D341Med (cell line): ENCODE results near the gene PDZRN4.
A peak's percentile ranks its signal among the peaks of the same experiment; 100 is the strongest.
"Not testable (repeated sequence)": the region's sequence is repeated elsewhere in the genome, so short reads cannot be mapped to it uniquely, and the experiment has no call there.

Experiments used
- DNase-seq: peaks from one replicate; pipeline ENCODE4 v3.0.0; 2012; ENCODE audit warnings: low spot score

The PDZRN4 gene

GRCh38 chr12:41217727-41218126, 29.6 kb downstream of the PDZRN4 start:
- no peak for DNase-seq

DNA sequence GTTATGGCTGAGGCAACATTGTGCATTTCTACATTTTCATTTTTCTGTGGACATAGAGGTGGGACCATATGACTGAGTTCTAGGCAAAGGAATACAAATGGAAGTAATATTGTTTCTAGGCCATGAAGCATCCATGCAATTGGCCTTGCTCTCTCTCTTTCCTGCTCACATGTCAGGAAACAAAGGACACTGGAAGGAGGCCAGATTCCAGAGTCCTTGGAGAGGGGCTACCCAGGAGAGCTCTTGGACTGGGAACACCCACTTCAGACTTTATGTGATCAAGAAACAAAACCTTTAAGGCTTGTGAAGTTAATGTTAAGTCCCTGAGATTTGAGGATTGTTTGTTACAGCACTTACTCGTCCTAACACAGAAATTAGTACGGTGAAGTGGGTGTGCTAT, 32.8 kb downstream of the PDZRN4 start:
- DNase-seq, result no peak

- DNase-seq, result no peak
These were observed 33.4 kb downstream of the PDZRN4 start for GRCh38 chr12:41221491-41221890.

- DNase-seq, result no peak
These were observed 35.5 kb downstream of the PDZRN4 start for GRCh38 chr12:41223600-41223999.

- no peak for DNase-seq
These were observed 35.9 kb downstream of the PDZRN4 start for GRCh38 chr12:41224066-41224465.

DNA sequence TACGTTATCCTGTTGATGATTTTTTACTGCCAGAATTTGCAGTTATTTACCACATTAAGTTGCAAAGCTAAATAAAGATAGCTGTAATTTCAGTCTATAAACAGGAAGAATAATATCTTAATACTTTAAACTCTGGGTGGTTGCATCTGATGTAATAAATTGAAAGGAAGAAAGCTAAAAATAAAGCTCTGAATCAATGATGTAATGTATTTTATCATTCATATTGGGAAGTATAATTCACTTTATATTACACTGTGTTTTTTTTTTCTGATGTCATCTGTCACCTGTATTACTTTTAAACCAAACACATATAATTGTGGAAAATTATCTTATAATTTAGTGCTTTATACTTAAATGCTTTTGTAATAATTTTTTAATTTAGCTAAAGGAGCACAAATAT, 37.1 kb downstream of the PDZRN4 start:
- no peak for DNase-seq

GRCh38 chr12:41228066-41228820, 40.1 kb downstream of the PDZRN4 start:
- DNase-seq, result no peak

GRCh38 chr12:41230756-41231155, 42.6 kb downstream of the PDZRN4 start:
- no peak for DNase-seq

DNA sequence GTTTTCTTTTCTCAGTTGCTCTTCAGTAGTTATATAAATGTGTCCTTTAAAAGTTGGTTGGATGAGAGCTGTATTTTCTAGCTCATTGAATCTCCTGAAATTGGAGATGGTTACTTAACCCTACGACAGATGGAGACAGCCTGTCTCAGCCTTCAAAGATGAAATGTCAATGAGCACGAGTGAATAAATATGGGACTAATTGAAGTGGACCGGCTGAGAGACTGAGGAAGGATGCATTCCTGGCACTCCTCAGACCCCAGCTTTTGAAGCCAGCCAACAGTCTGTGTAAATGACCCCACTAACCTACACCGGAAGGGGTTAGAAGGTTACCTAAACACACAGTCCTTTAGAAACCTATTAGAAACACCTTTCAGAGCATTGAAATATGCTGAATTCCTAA, 46.6 kb downstream of the PDZRN4 start:
- no peak for DNase-seq

GRCh38 chr12:41242603-41243002, 54.5 kb downstream of the PDZRN4 start:
- DNase-seq, result no peak

- no peak for DNase-seq
These were observed 60.3 kb downstream of the PDZRN4 start for GRCh38 chr12:41248391-41248790.

- no peak for DNase-seq
These were observed 62.6 kb downstream of the PDZRN4 start for GRCh38 chr12:41250748-41251147.

GRCh38 chr12:41254004-41254914, 66.1 kb downstream of the PDZRN4 start:
- DNase-seq, result no peak

DNA sequence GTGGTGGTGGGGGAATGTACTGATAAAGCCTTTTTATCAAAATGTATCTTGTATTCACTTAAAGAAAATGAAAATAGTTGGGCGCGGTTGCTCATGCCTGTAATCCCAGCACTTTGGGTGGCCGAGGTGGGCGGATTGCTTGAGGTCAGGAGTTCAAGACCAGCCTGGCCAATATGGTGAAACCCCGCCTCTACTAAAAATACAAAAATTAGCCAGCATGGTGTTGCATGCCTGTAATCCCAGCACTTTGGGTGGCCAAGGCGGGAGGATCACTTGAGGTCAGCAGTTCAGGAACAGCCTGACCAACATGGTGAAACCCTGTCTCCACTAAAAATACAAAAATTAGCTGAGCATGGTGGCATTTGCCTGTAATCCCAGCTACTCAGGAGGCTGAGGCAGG, 75.1 kb downstream of the PDZRN4 start:
- DNase-seq, result not testable (repeated sequence)

- DNase-seq, result no peak
These were observed 76.2 kb downstream of the PDZRN4 start for GRCh38 chr12:41264281-41264680.

DNA sequence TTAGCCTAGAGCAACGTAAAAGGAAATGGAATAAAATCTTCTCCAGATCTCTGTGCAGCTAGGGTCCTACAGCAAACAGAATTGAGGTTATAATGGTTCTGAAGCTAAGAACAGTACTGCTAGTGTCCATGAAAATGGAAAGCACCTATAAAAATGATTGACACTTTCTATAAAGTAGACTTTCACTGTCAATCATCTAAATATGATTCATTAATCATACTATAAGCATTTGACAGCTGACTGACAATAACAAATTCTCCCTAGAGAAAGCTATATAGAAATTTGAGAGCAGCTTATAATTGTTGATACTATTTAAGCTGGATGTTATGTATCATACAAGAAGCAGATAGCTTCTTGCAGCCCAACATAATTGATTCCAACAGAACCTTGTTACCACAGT, 80.9 kb downstream of the PDZRN4 start:
- no peak for DNase-seq

- DNase-seq, result no peak
These were observed 83.4 kb downstream of the PDZRN4 start for GRCh38 chr12:41271489-41271888.

DNA sequence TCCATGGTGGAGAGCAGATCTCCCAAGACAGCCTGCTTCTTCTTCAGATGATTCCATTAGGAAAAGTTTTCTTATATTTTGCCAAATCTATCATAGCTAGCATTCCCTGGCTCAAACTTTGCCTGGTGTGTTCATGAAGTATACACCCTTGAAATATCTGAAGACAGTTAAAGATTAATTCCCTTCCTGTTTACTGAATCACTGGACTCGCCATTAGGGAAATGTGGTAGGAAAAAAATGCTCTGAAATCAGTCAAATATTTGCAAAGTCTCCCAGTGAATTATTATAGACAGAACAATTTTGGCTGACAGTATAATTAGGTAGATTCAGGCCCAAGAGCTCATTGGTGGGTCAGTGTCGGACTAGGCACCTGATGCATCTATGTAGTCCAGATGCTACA, 86.5 kb downstream of the PDZRN4 start:
- no peak for DNase-seq

DNA sequence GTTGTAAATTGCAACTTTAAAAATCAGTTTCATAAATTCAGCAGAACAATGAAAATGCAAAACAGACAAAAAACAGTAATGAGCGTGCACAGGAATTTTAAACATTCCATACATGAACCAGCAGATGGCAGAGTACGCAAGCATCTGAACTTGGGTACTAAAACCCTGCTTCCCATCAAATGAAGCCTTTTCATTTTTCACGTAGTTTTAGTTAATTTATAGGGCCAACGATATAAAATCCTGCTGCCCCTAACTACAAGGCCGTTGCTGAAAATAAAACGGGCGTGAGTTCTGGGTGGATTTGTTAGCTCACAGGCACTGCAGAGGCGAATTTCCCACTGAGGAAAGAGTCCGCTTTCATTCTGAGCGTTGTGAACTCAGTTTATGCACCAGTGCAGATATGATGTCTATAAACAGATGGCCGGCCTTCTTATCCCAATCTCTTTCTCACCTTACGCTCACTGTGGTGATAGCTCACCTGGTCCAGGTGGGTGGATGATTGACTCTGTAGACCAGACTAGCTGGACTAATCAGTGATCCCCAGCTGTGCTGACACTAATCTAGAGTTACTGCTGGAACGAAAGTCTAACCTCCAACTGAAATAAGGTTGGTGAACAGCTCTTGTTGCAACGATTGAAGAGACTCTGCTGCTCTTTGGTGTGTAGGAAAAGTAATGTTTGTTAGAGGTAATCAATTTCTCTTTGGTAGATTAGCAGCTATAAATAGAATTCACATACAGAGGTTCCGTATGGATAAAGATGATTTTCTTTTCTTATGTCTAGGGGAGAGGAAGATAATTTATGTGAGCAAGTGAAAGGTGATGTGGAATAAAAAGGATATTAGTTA, 89.2 kb downstream of the PDZRN4 start:
- DNase-seq, result peak; percentile 55

DNA sequence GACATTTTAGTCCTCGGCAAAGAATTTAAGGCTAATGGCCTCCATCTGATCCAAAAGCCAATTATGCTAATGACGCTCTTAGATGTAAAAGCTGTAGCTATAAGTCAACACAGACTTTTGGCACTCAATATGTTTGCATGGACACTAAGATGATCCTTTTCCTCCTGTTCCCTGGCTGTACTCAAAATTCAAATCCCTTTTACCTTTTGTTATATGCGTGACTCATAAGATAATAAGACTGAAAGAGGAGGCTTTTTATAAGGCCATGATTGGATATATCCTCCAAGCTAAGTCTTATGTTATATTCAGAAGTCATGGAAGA, 89.8 kb downstream of the PDZRN4 start:
- DNase-seq, result no peak

- not testable (repeated sequence) for DNase-seq
These were observed 92.4 kb downstream of the PDZRN4 start for GRCh38 chr12:41280341-41281095.

DNA sequence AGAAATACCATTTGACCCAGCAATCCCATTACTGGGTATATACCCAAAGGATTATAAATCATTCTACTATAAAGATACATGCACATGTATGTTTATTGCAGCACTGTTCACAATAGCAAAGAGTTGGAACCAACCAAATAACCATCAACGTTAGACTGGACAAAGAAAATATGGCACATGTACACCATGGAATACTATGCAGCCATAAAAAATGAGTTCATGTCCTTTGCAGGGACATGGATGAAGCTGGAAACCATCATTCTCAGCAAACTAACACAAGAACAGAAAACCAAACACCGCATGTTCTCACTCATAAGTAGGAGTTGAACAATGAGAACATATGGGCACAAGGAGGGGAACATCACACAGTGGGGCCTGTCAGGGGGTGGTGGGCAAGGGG, 97.3 kb downstream of the PDZRN4 start:
- not testable (repeated sequence) for DNase-seq
